MCF 10A (cell line): Measurements from ENCODE around the gene PHTF2. TPM values are rescaled to one million over a fixed set of nuclear protein-coding genes. Genes with fewer than 3 reads are reported as not detected.

Experiments used
- BruUV-seq: library from RNA; stranded (reverse); fragments of 400-500 nt; replicated peaks from 2 replicates; lab custom pipeline; 2021; lab: Mats Ljungman, UMichigan
- CTCF ChIA-PET: fragments of 300-600 bp; sonication (Branson Sonifier 250); formaldehyde crosslinking; extraction: SDS; loops from one replicate; lab custom pipeline; 2021; ENCODE audit warnings: antibody characterized with exemption, inconsistent platforms; lab: Yijun Ruan, JAX
- POLR2A ChIA-PET: fragments of 300-600, 350-650 bp; sonication (Branson Sonifier 250); formaldehyde crosslinking; extraction: SDS; loops from one replicate; lab custom pipeline; 2020; ENCODE audit warnings: antibody characterized with exemption, inconsistent platforms; lab: Yijun Ruan, JAX
- DNase-seq: peaks from one replicate; pipeline ENCODE4 v3.0.0-alpha.2; 2018; ENCODE audit not compliant: unreplicated experiment
- H3K27ac Mint-ChIP-seq: one replicate; pipeline ENCODE4 v1.8.0; 2022; ENCODE audit warnings: mild to moderate bottlenecking, low read depth, mixed read lengths; ENCODE audit not compliant: unreplicated experiment
- H3K27me3 Mint-ChIP-seq: one replicate; pipeline ENCODE4 v1.8.0; 2022; ENCODE audit warnings: mixed read lengths; ENCODE audit not compliant: insufficient read depth, unreplicated experiment
- H3K36me3 Mint-ChIP-seq: one replicate; pipeline ENCODE4 v1.8.0; 2022; ENCODE audit warnings: mild to moderate bottlenecking, moderate library complexity, mixed read lengths; ENCODE audit not compliant: insufficient read depth, unreplicated experiment
- H3K4me1 Mint-ChIP-seq: one replicate; pipeline ENCODE4 v1.8.0; 2022; ENCODE audit warnings: mixed read lengths; ENCODE audit not compliant: insufficient read depth, unreplicated experiment
- H3K4me3 Mint-ChIP-seq: one replicate; pipeline ENCODE4 v1.8.0; 2022; ENCODE audit warnings: mild to moderate bottlenecking, moderate library complexity, mixed read lengths; ENCODE audit not compliant: unreplicated experiment
- H3K9me3 Mint-ChIP-seq: one replicate; pipeline ENCODE4 v1.8.0; 2022; ENCODE audit warnings: mixed read lengths; ENCODE audit not compliant: unreplicated experiment
- intact Hi-C: fragments of 100-400 bp; cut with micrococcal nuclease; formaldehyde crosslinking; loops from 2 replicates; pipeline ENCODE4 v1.14.1; 2022
- total RNA-seq: library from RNA; stranded (reverse); gene quantifications from 2 replicates; pipeline ENCODE4 v1.2.3, GENCODE V29; 2022
- TF ChIP-seq, protein P1 (sequence below): fragments of 200-600 bp; IDR thresholded peaks from one replicate; pipeline ENCODE4 v1.8.0; 2022; ENCODE audit warnings: antibody characterized with exemption, mild to moderate bottlenecking; ENCODE audit not compliant: unreplicated experiment

The PHTF2 gene
- total RNA-seq, 1 experiment from 2014 or later, result 16.0 TPM

DNA sequence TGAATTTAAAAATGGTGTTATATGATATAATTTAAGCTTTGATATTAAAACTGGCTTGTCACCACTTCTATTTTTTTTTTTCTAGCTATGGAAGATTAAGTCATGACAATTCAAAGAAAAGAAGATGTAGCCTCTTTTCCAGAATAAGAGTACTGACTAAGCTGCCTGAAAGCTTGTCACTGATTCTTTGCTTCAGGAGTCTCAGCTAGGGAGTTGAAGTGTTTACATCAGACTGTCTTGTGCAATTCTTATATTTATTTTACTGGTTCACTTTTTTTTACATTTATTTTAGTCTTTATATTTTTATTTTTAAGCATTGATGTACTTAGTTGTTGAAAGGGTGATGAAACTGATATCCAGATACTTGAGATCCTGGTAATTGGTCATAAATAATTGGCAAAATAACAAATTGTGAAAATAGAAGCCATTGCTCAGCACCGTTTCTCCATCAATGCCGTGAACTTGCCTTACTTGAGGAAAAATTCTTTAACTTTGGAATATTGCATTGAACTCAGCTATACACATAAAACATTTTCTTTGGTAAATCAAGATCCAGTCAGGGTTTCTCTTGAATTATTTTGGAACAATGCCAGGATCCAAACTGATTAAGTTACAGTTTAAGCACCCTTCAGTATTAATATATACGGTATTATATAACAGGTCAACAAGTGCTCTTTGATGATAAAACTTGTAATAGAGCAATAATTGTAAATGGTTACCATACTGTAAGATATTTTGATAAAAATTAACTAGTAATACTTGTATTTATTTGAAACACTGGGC is 156.4 kb downstream of the PHTF2 start:
- no peaks in the 10 kb centered on the region for H3K36me3 Mint-ChIP-seq
- no TSS peak for BruUV-seq
- intact Hi-C loops, result no loop called here
- ChIA-PET POLR2A (no interaction called here), CTCF (interaction anchor here (0.6 to 1.3 kb wide), 4 partner anchors 10 to 66 kb away, joined by 3 to 6 read pairs (median 4); no protein-coding TSS in a partner anchor)
- no peaks in the 10 kb centered on the region for H3K4me1 Mint-ChIP-seq
- TF ChIP-seq, protein P1, sequence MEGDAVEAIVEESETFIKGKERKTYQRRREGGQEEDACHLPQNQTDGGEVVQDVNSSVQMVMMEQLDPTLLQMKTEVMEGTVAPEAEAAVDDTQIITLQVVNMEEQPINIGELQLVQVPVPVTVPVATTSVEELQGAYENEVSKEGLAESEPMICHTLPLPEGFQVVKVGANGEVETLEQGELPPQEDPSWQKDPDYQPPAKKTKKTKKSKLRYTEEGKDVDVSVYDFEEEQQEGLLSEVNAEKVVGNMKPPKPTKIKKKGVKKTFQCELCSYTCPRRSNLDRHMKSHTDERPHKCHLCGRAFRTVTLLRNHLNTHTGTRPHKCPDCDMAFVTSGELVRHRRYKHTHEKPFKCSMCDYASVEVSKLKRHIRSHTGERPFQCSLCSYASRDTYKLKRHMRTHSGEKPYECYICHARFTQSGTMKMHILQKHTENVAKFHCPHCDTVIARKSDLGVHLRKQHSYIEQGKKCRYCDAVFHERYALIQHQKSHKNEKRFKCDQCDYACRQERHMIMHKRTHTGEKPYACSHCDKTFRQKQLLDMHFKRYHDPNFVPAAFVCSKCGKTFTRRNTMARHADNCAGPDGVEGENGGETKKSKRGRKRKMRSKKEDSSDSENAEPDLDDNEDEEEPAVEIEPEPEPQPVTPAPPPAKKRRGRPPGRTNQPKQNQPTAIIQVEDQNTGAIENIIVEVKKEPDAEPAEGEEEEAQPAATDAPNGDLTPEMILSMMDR, result no peak
- no peaks in the 10 kb centered on the region for H3K9me3 Mint-ChIP-seq
- no peak overlapping the region for H3K4me3 Mint-ChIP-seq
- no peaks in the 10 kb centered on the region for H3K27me3 Mint-ChIP-seq
- no peak overlapping the region for H3K27ac Mint-ChIP-seq
- DNase-seq, result no peak

DNA sequence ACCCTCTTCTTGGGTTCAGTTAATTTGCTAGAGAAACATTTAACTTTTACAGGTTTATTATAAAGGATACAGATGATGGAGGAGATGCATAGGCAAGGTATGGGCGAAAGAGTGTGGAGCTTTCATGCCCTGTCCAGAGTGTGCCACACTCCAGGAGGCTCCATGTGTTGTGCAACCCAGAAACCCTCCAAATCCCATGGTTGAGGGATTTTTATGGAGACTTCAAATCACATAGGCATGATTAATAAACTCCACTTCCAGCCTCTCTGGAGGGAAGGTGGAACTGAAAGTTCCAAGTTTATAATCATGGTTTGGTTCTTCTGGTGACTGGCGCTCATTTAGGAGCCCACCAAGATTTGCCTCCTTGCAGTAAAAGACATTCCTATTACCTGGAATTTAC is 159.9 kb downstream of the PHTF2 start:
- no TSS peak for BruUV-seq
- intact Hi-C loops, result no loop called here

DNA sequence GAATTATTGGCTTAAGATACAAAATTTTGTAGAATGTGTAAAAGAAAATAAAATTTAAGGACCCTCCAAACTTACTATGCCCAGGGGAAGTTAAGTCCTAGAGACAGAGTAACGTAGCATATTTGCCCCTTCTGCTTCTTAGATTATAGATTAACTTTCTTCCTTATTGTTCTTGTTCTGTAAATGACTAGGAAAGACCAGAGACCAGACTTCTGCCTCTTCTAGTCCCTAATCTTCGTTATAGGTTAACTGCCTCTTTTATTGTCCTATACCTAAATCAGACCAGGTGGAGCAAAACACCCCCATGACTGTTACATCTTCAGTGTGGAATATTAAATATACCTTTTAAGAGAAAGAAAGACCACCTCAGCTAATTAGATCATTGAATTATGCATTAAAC is 160.5 kb downstream of the PHTF2 start:
- CTCF ChIA-PET, result interaction anchor here (0.9 kb wide), 1 partner anchor 22 kb away, joined by 4 read pairs; no protein-coding TSS in a partner anchor
- Mint-ChIP-seq H3K4me1 (no peaks in the 10 kb centered on the region), H3K27me3 (no peaks in the 10 kb centered on the region)

More for the DNA sequence above, 159.9 kb downstream of the PHTF2 start:
- Mint-ChIP-seq H3K9me3 (no peaks in the 10 kb centered on the region), H3K27ac (no peak overlapping the region), H3K4me1 (no peaks in the 10 kb centered on the region), H3K36me3 (no peaks in the 10 kb centered on the region), H3K4me3 (no peak overlapping the region), H3K27me3 (no peaks in the 10 kb centered on the region)
- ChIA-PET POLR2A (no interaction called here), CTCF (no interaction called here)
- TF ChIP-seq, protein P1, result no peak
- no peak for DNase-seq

DNA sequence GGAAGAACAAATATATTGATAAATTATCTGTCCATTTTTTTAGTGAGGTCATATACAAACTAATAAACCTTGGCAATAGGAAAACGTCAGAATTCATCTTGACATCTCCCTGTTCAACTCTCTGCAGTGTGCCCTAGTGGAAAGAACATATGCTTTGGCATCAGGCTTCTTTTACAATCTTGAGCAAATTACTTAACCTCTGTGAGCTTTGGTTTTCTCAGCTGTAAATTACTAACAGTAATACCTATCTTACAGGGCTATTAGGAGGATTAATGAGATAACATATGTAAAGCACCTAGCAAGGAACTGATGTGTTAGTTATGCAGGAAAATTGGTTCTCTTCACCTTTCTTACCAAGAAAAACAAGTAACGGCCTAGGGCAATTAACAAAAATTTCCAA is 161.8 kb downstream of the PHTF2 start:
- BruUV-seq, result no TSS peak
- no peaks in the 10 kb centered on the region for H3K9me3 Mint-ChIP-seq
- CTCF ChIA-PET, result no interaction called here
- TF ChIP-seq, protein P1, result no peak
- intact Hi-C loops, result no loop called here
- DNase-seq, result no peak
- H3K36me3 Mint-ChIP-seq, result no peaks in the 10 kb centered on the region
- POLR2A ChIA-PET, result no interaction called here
- H3K27me3 Mint-ChIP-seq, result no peaks in the 10 kb centered on the region
- no peaks in the 10 kb centered on the region for H3K4me1 Mint-ChIP-seq
- no peak overlapping the region for H3K27ac Mint-ChIP-seq
- no peak overlapping the region for H3K4me3 Mint-ChIP-seq

More for the DNA sequence above, 160.5 kb downstream of the PHTF2 start:
- H3K9me3 Mint-ChIP-seq, result no peaks in the 10 kb centered on the region
- no TSS peak for BruUV-seq
- H3K27ac Mint-ChIP-seq, result no peak overlapping the region
- intact Hi-C loops, result no loop called here
- no peak for DNase-seq
- no peaks in the 10 kb centered on the region for H3K36me3 Mint-ChIP-seq
- no peak overlapping the region for H3K4me3 Mint-ChIP-seq
- TF ChIP-seq, protein P1, result no peak
- POLR2A ChIA-PET, result no interaction called here
